Natural killer cell (primary cell): ENCODE measurements around the gene CHN2. TPM values are rescaled to one million over a fixed set of nuclear protein-coding genes. Genes with fewer than 3 reads are reported as not detected.

Source experiments
- ATAC-seq, 3 donors: fragments of 150-1000 bp in 2 of 3; fragments of 200-7000 bp in 1 of 3; cut with Tn5 transposase; 1 replicate in 1 of 3; 2 replicates in 2 of 3; pipeline ENCODE4 v1.10.0; 2021; ENCODE audit warnings: mild to moderate bottlenecking in 2 of 3, moderate library complexity in 2 of 3
- DNase-seq, 2 donors: peaks; one replicate each; pipeline versions ENCODE4 v3.0.0 to v3.0.0-alpha.2; 2013 to 2021; ENCODE audit warnings: mixed read lengths in 1 of 2
- H3K27ac ChIP-seq: one replicate; pipeline ENCODE4 v1.5.1; 2013; ENCODE audit warnings: mild to moderate bottlenecking, low read length
- H3K27me3 ChIP-seq: one replicate; pipeline ENCODE4 v1.6.1; 2013; ENCODE audit warnings: low read length; ENCODE audit not compliant: control insufficient read depth, insufficient read depth
- H3K36me3 ChIP-seq: one replicate; pipeline ENCODE4 v1.6.1; 2013; ENCODE audit warnings: low read length; ENCODE audit not compliant: control insufficient read depth, insufficient read depth
- H3K4me1 ChIP-seq: one replicate; pipeline ENCODE4 v1.6.1; 2013; ENCODE audit warnings: low read length; ENCODE audit not compliant: control insufficient read depth, insufficient read depth
- H3K4me3 ChIP-seq: one replicate; pipeline ENCODE4 v1.5.1; 2013; ENCODE audit warnings: low read length
- H3K9me3 ChIP-seq: one replicate; pipeline ENCODE4 v1.6.1; 2013; ENCODE audit warnings: low read length; ENCODE audit not compliant: control insufficient read depth, insufficient read depth
- H3K27ac Mint-ChIP-seq, 2 donors: one replicate each; pipeline ENCODE4 v1.8.0; 2022; ENCODE audit warnings: mild to moderate bottlenecking in 2 of 2, mixed read lengths in 2 of 2, moderate library complexity in 1 of 2
- H3K27me3 Mint-ChIP-seq, 2 donors: one replicate each; pipeline ENCODE4 v1.8.0; 2022; ENCODE audit warnings: low read depth in 2 of 2, mixed read lengths in 2 of 2
- H3K36me3 Mint-ChIP-seq: one replicate; pipeline ENCODE4 v1.8.0; 2022; ENCODE audit warnings: mixed read lengths
- H3K4me1 Mint-ChIP-seq, 2 donors: one replicate each; pipeline ENCODE4 v1.8.0; 2022; ENCODE audit warnings: mixed read lengths in 2 of 2
- H3K4me3 Mint-ChIP-seq: one replicate; pipeline ENCODE4 v1.8.0; 2022; ENCODE audit warnings: mild to moderate bottlenecking, moderate library complexity, mixed read lengths
- H3K9me3 Mint-ChIP-seq, 2 donors: one replicate each; pipeline ENCODE4 v1.8.0; 2022; ENCODE audit warnings: mixed read lengths in 2 of 2
- CTCF ChIP-seq: fragments of 200-600 bp; IDR thresholded peaks from one replicate; pipeline ENCODE4 v1.8.0; 2022; ENCODE audit warnings: antibody characterized with exemption
- WGBS: methylation state at CpG from one replicate; pipeline ENCODE4 v1.1.7; 2013; ENCODE audit warnings: missing lambda C conversion rate; ENCODE audit not compliant: insufficient coverage; 5-methylcytosine and 5-hydroxymethylcytosine counted together
- intact Hi-C: fragments of 100-400 bp; cut with micrococcal nuclease; formaldehyde crosslinking; loops from one replicate; pipeline ENCODE4 v1.14.2; 2022
- total RNA-seq, 4 donors: library from RNA; stranded (reverse); fragments of 120-200 nt in 1 of 4; gene quantifications; one replicate each; pipeline versions ENCODE4 v1.2.3 to v1.2.4, GENCODE V29; 2013 to 2022

The CHN2 gene
- total RNA-seq, 3 donors from 2014 or later (not counting 1 experiment from before 2014, with no cell fraction given) = 23.2 to 40.6 (median 30.2) TPM

- Histone ChIP-seq H3K27ac (no peak overlapping the region), H3K36me3 (peaks cover 2% of the 10 kb centered on the region), H3K4me1 (no peaks in the 10 kb centered on the region), H3K27me3 (no peaks in the 10 kb centered on the region), H3K9me3 (no peaks in the 10 kb centered on the region), H3K4me3 (no peak overlapping the region)
- intact Hi-C loops = no loop called here
- no peak for TF ChIP-seq CTCF
- WGBS = 97% methylated on average over 6 of the region's 6 CpGs
- Mint-ChIP-seq H3K4me1 (peaks cover 19 to 22% of the 10 kb centered on the region in 2 donors), H3K27me3 (no peaks in the 10 kb centered on the region), H3K4me3 (no peak overlapping the region), H3K36me3 (no peaks in the 10 kb centered on the region), H3K27ac (peak overlapping the region in 1 of 2 donors; percentile 27), H3K9me3 (no peaks in the 10 kb centered on the region)
- DNase-seq = no peak
- ATAC-seq = no peak
Measured at GRCh38 chr7:29299086-29299485, 104.5 kb downstream of the CHN2 start.

- H3K36me3 ChIP-seq = no peaks in the 10 kb centered on the region
- no peaks in the 10 kb centered on the region for H3K9me3 ChIP-seq
- H3K4me3 ChIP-seq = no peak overlapping the region
- no peak overlapping the region for H3K27ac Mint-ChIP-seq
- no peaks in the 10 kb centered on the region for H3K27me3 Mint-ChIP-seq
- H3K9me3 Mint-ChIP-seq = no peaks in the 10 kb centered on the region
- no peak for TF ChIP-seq CTCF
- H3K4me1 Mint-ChIP-seq = peaks cover 19 to 22% of the 10 kb centered on the region in 2 donors
- H3K27ac ChIP-seq = no peak overlapping the region
- no peaks in the 10 kb centered on the region for H3K27me3 ChIP-seq
- no peaks in the 10 kb centered on the region for H3K36me3 Mint-ChIP-seq
- intact Hi-C loops = no loop called here
- no peak for DNase-seq
- no peak overlapping the region for H3K4me3 Mint-ChIP-seq
- H3K4me1 ChIP-seq = no peaks in the 10 kb centered on the region
- 91% methylated on average over 4 of the region's 4 CpGs for WGBS
- ATAC-seq = no peak
Measured at GRCh38 chr7:29300026-29300480, 105.5 kb downstream of the CHN2 start.

DNA sequence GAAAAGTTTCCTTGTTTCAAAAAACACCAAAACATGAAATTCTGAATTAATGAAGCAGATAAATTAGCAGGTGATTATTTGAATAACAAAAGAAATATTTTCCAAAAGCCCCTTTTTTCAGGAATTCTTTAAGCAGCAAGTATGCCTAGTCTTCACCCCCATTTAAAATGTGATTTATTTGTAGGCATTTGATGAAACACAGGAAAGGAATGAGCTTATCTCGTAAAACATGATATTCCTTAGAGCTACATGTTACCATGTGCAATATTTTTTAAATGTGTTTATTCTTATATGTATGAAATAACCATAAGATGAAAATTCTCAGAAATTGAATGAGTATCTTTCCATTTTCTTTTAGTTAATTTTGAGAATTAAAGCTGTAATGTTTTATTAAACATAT, 106.1 kb downstream of the CHN2 start:
- Mint-ChIP-seq H3K4me1 (peaks cover 19 to 22% of the 10 kb centered on the region in 2 donors), H3K36me3 (no peaks in the 10 kb centered on the region), H3K27ac (no peak overlapping the region), H3K9me3 (no peaks in the 10 kb centered on the region), H3K27me3 (no peaks in the 10 kb centered on the region), H3K4me3 (no peak overlapping the region)
- no peaks in the 10 kb centered on the region for H3K36me3 ChIP-seq
- DNase-seq = no peak
- H3K27me3 ChIP-seq = no peaks in the 10 kb centered on the region
- WGBS = no CpG with 5 or more reads among the region's 1 CpG
- no peaks in the 10 kb centered on the region for H3K9me3 ChIP-seq
- no peak for TF ChIP-seq CTCF
- intact Hi-C loops = no loop called here
- no peak overlapping the region for H3K27ac ChIP-seq
- ATAC-seq = no peak
- no peaks in the 10 kb centered on the region for H3K4me1 ChIP-seq
- no peak overlapping the region for H3K4me3 ChIP-seq

DNA sequence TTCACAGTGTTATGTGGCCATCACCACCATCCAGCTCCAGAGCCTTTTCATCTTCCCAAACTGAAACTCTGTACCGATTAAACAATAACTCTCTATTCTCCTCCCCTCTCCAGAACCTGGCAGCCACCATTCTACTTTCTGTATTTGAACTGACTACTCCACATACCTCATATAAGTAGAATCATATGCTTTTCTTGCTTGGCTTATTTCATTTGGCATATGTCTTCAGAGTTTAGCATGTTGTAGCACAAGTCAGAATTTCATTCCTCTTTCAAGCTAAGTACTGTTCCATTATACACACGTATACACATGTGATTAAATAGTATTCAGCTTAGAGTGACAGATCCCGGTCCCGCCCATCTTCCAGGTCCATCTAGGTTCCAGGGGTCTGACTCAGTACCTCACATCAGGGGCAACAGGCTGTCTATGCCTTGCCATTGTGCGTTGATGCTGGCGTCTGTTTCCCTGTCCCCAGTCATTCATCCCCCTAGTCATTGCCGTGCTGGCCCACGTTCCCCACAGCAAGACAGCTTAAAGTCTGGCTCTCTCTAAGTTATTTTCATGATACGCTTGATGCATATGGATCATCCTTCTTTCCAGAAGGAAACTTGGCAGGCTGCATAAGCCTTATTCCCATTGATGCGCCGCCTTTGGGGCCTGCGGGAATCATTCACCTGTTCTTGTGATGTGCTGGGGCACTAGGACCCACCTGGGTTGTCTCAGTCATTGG, 108.3 kb downstream of the CHN2 start:
- Mint-ChIP-seq H3K27ac (no peak overlapping the region), H3K27me3 (no peaks in the 10 kb centered on the region), H3K9me3 (no peaks in the 10 kb centered on the region), H3K4me1 (peaks cover 24% of the 10 kb centered on the region in 2 donors), H3K4me3 (peak overlapping the region; percentile 3), H3K36me3 (no peaks in the 10 kb centered on the region)
- ATAC-seq (no peak), DNase-seq (no peak)
- H3K4me3 ChIP-seq = no peak overlapping the region
- H3K4me1 ChIP-seq = no peaks in the 10 kb centered on the region
- H3K36me3 ChIP-seq = no peaks in the 10 kb centered on the region
- WGBS = 96% methylated on average over 12 of the region's 12 CpGs
- TF ChIP-seq CTCF = no peak
- no peak overlapping the region for H3K27ac ChIP-seq
- no peaks in the 10 kb centered on the region for H3K27me3 ChIP-seq
- no peaks in the 10 kb centered on the region for H3K9me3 ChIP-seq
- intact Hi-C loops = no loop called here
